DND-41 (cell line): ENCODE measurements around the gene PILRA.

Experiments
- EZH2 ChIP-seq: IDR thresholded peaks from 3 replicates; pipeline ENCODE4 v1.6.1; 2012; ENCODE audit warnings: borderline replicate concordance, low read depth, mild to moderate bottlenecking, moderate library complexity, low read length, inconsistent platforms; ENCODE audit not compliant: severe bottlenecking
- TF ChIP-seq, protein P1 (sequence below): IDR thresholded peaks from 2 replicates; pipeline ENCODE4 v1.5.1; 2012; ENCODE audit warnings: borderline replicate concordance, low read length, moderate library complexity, mild to moderate bottlenecking; ENCODE audit not compliant: poor library complexity, severe bottlenecking; ENCODE audit errors: extremely low read depth

DNA sequence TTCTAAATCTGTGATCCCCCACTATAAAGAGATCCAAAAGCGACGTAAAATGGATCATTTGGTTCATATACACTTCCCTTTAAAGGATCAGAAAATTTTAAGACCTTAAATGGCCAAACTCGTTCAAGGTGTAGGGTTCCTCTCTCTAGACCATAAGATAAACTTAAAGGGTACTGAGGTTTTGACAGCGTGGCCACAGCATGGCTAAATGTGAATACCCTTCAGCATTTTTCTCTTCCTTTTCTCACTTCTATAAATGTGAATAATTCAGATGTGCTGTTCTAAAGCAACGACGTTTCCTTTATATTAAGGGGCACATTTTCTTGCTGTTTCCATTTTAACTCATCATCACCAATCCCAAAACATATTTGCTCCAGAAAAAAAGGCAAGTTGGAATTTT lies 50.0 kb downstream of the PILRA start:
- TF ChIP-seq, protein P1, sequence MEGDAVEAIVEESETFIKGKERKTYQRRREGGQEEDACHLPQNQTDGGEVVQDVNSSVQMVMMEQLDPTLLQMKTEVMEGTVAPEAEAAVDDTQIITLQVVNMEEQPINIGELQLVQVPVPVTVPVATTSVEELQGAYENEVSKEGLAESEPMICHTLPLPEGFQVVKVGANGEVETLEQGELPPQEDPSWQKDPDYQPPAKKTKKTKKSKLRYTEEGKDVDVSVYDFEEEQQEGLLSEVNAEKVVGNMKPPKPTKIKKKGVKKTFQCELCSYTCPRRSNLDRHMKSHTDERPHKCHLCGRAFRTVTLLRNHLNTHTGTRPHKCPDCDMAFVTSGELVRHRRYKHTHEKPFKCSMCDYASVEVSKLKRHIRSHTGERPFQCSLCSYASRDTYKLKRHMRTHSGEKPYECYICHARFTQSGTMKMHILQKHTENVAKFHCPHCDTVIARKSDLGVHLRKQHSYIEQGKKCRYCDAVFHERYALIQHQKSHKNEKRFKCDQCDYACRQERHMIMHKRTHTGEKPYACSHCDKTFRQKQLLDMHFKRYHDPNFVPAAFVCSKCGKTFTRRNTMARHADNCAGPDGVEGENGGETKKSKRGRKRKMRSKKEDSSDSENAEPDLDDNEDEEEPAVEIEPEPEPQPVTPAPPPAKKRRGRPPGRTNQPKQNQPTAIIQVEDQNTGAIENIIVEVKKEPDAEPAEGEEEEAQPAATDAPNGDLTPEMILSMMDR = no peak
- no peak for TF ChIP-seq EZH2
